KBM-7 (cell line): ENCODE measurements around the gene HOXB5.

ENCODE experiments used
- DNase-seq: peaks from one replicate; pipeline ENCODE4 v3.0.0-alpha.2; 2015
- in situ Hi-C: fragments of 300-500 bp; cut with MboI; formaldehyde crosslinking; loops from 2 replicates; pipeline ENCODE4 v1.14.3; 2020; ENCODE audit warnings: low sequenced_read_pairs, low pct_unique_long_range_greater_than_20kb, mixed read lengths

HOXB5 gene

GRCh38 chr17:48579760-48580554 lies 13.6 kb downstream of the HOXB5 start:
- in situ Hi-C loops: no loop called here
- DNase-seq: no peak

GRCh38 chr17:48579471-48579759 lies 14.2 kb downstream of the HOXB5 start:
- no peak for DNase-seq
- in situ Hi-C loops: no loop called here

- in situ Hi-C loops: no loop called here
- peak; percentile 49 for DNase-seq
Observed at GRCh38 chr17:48578616-48579470, 14.7 kb downstream of the HOXB5 start.

- DNase-seq: peak; percentile 85
- in situ Hi-C loops: no loop called here
Observed at GRCh38 chr17:48577946-48578615, 15.5 kb downstream of the HOXB5 start, which contains the start of gene HOXB4. Gene HOXB4, minus strand, starts transcription at chr17:48578350. Its CDS starts 31 bp downstream, at chr17:48578319.

- in situ Hi-C loops: no loop called here
- DNase-seq: peak; percentile 48
Observed at GRCh38 chr17:48577330-48577945, 16.1 kb downstream of the HOXB5 start.

GRCh38 chr17:48576479-48577309 lies 16.9 kb downstream of the HOXB5 start:
- peak; percentile 50 for DNase-seq
- in situ Hi-C loops: no loop called here

- in situ Hi-C loops: no loop called here
- no peak for DNase-seq
Observed at GRCh38 chr17:48575673-48576478, 17.7 kb downstream of the HOXB5 start.

GRCh38 chr17:48575066-48575582 lies 18.5 kb downstream of the HOXB5 start:
- DNase-seq: no peak
- in situ Hi-C loops: no loop called here

- in situ Hi-C loops: no loop called here
- DNase-seq: no peak
Observed at GRCh38 chr17:48574505-48575065, 19.0 kb downstream of the HOXB5 start.

GRCh38 chr17:48571826-48572417 lies 21.7 kb downstream of the HOXB5 start:
- DNase-seq: no peak
- in situ Hi-C loops: no loop called here

GRCh38 chr17:48571024-48571818 lies 22.4 kb downstream of the HOXB5 start:
- in situ Hi-C loops: no loop called here
- no peak for DNase-seq

GRCh38 chr17:48570325-48571023 lies 23.1 kb downstream of the HOXB5 start:
- in situ Hi-C loops: no loop called here
- DNase-seq: no peak

- in situ Hi-C loops: no loop called here
- no peak for DNase-seq
Observed at GRCh38 chr17:48569674-48570324, 23.8 kb downstream of the HOXB5 start.

GRCh38 chr17:48569240-48569582 lies 24.4 kb downstream of the HOXB5 start:
- in situ Hi-C loops: no loop called here
- DNase-seq: no peak

GRCh38 chr17:48568499-48569239 lies 24.9 kb downstream of the HOXB5 start:
- no peak for DNase-seq
- in situ Hi-C loops: no loop called here
